Measurements from ENCODE around the gene GOLGA8G. TPM values are rescaled to one million over a fixed set of nuclear protein-coding genes. Genes with fewer than 3 reads are reported as not detected.

Gene GOLGA8G, protein sequence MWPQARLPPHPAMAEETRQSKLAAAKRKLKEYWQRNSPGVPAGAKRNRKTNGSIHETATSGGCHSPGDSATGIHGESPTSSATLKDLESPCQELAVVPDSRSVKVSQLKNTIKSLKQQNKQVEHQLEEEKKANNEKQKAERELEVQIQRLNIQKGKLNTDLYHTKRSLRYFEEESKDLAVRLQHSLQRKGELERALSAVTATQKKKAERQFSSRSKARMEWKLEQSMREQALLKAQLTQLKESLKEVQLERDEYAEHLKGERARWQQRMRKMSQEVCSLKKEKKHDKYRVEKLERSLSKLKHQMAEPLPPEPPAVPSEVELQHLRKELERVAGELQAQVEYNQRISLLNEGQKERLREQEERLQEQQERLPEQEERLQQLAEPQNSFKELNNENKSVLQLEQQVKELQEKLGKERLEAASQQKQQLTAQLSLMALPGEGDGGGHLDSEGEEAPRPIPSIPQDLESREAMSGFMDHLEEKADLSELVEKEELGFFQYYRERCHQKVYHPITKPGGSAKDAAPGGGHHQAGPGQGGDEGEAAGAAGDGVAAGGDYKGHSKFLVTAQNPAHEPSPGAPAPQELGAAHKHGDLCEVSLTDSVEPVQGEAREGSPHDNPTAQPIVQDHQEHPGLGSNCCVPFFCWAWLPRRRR
- not detected in 2 replicates for total RNA-seq

GRCh38 chr15:28532954-28533353, at the start of gene GOLGA8G:
Gene GOLGA8G (minus strand): TSS chr15:28532971. CDS start chr15:28532909, 62 bp downstream.

GRCh38 chr15:28553268-28553667, 20.5 kb upstream of the GOLGA8G start, which contains the start of gene GOLGA6L25:
Gene GOLGA6L25 (plus strand): TSS chr15:28553568. CDS start chr15:28553629, 61 bp downstream.

Other genes with a start within 250 kb of the GOLGA8G start
- gene HERC2, start 210.8 kb downstream of the GOLGA8G start, total RNA-seq = 16.6 and 24.6 TPM in 2 replicates
- gene GOLGA6L24, start 174.9 kb downstream of the GOLGA8G start, total RNA-seq = not detected in 2 replicates
- not detected in 2 replicates for gene GOLGA8F, start 154.3 kb downstream of the GOLGA8G start, total RNA-seq
- gene GOLGA6L25, start 20.6 kb upstream of the GOLGA8G start, total RNA-seq = not detected in 2 replicates
- gene GOLGA8M, start 179.4 kb upstream of the GOLGA8G start, total RNA-seq = 0.09 and 1.8 TPM in 2 replicates

Data from pericardium fibroblast (primary cell).